MM.1S (cell line): ENCODE data around the gene RHBDL1.

Experiments used
- DNase-seq: peaks from one replicate; pipeline ENCODE4 v3.0.0-alpha.2; 2015
- H2AFZ ChIP-seq: fragments of 300-600 bp; sonication (generic); 2 replicates; pipeline ENCODE4 v1.6.0; 2016; ENCODE audit warnings: antibody characterized with exemption, low read length
- H3F3A ChIP-seq: fragments of 300-600 bp; sonication (generic); 2 replicates; pipeline ENCODE4 v1.6.1; 2016; ENCODE audit warnings: mild to moderate bottlenecking, antibody characterized with exemption, low read length, moderate library complexity, mixed read lengths; ENCODE audit not compliant: insufficient read depth
- H3K27ac ChIP-seq: fragments of 300-600 bp; sonication (generic); 2 replicates; pipeline ENCODE4 v1.5.1; 2016; ENCODE audit warnings: mild to moderate bottlenecking, low read length
- H3K27me3 ChIP-seq: fragments of 300-600 bp; sonication (generic); replicated peaks from 2 replicates; pipeline ENCODE4 v1.6.0; 2016; ENCODE audit warnings: low read length; ENCODE audit not compliant: insufficient read depth
- H3K36me3 ChIP-seq: fragments of 300-600 bp; sonication (generic); replicated peaks from 2 replicates; pipeline ENCODE4 v1.6.1; 2016; ENCODE audit warnings: mild to moderate bottlenecking, low read length, mixed read lengths; ENCODE audit not compliant: insufficient read depth
- H3K4me1 ChIP-seq: fragments of 300-600 bp; sonication (generic); 2 replicates; pipeline ENCODE4 v1.6.1; 2016; ENCODE audit warnings: low read length, mixed read lengths
- H3K4me2 ChIP-seq: fragments of 300-600 bp; sonication (generic); 2 replicates; pipeline ENCODE4 v1.6.0; 2016; ENCODE audit warnings: low read depth, low read length
- H3K4me3 ChIP-seq: fragments of 300-600 bp; sonication (generic); 2 replicates; pipeline ENCODE4 v1.5.1; 2016; ENCODE audit warnings: low read length, mixed read lengths
- H3K79me2 ChIP-seq: fragments of 300-600 bp; sonication (generic); 2 replicates; pipeline ENCODE4 v1.6.1; 2016; ENCODE audit warnings: mixed run types, low read length, mixed read lengths
- H3K9ac ChIP-seq: fragments of 300-600 bp; sonication (generic); 2 replicates; pipeline ENCODE4 v1.6.1; 2016; ENCODE audit warnings: low read length, mixed read lengths
- H3K9me2 ChIP-seq: fragments of 300-600 bp; sonication (generic); replicated peaks from 2 replicates; pipeline ENCODE4 v1.6.1; 2016; ENCODE audit warnings: mild to moderate bottlenecking, low read length, mixed read lengths; ENCODE audit not compliant: insufficient read depth
- H3K9me3 ChIP-seq: fragments of 300-600 bp; sonication (generic); replicated peaks from 2 replicates; pipeline ENCODE4 v1.6.1; 2016; ENCODE audit warnings: mild to moderate bottlenecking, low read length, mixed read lengths; ENCODE audit not compliant: insufficient read depth
- H4K20me1 ChIP-seq: fragments of 300-600 bp; sonication (generic); 2 replicates; pipeline ENCODE4 v1.6.1; 2016; ENCODE audit warnings: mild to moderate bottlenecking, low read length, moderate library complexity, mixed read lengths; ENCODE audit not compliant: insufficient read depth
- CTCF ChIP-seq: fragments of 300-600 bp; sonication (generic); IDR thresholded peaks from 2 replicates; pipeline ENCODE4 v1.5.1; 2016; ENCODE audit warnings: antibody characterized with exemption, low read length, mixed read lengths
- EZH2 ChIP-seq: fragments of 300-600 bp; sonication (generic); optimal IDR thresholded peaks from 2 replicates; pipeline ENCODE3; 2017; ENCODE audit warnings: low read depth, mild to moderate bottlenecking, antibody characterized with exemption, low read length, mixed read lengths
- EZH2phosphoT487 ChIP-seq: fragments of 300-600 bp; sonication (generic); IDR thresholded peaks from 2 replicates; pipeline ENCODE4 v1.6.1; 2018; ENCODE audit warnings: antibody characterized with exemption, low read length

The RHBDL1 gene

GRCh38 chr16:726188-726437, 50.6 kb downstream of the RHBDL1 start:
- H3K27ac ChIP-seq = no peak overlapping the region

GRCh38 chr16:726438-727290, 51.2 kb downstream of the RHBDL1 start, which contains the start of the genes CCDC78 and HAGHL:
TSS of gene CCDC78 (minus strand) at chr16:726443. CDS start at chr16:726367, 76 bp downstream.
TSS of gene HAGHL (plus strand) at chr16:727106. CDS start at chr16:727510, 404 bp downstream.
- DNase-seq = peak; percentile 74
- H3K4me1 ChIP-seq = peaks cover 3% of the 10 kb centered on the region
- peak within 1 kb of the TSS; percentile 96 for H3K4me3 ChIP-seq
- peak within 1 kb of the TSS; percentile 100 for H3K4me2 ChIP-seq
- H3K27ac ChIP-seq = peak within 1 kb of the TSS; percentile 43; the same call in 1 of the 2 replicates
- no peaks in the 10 kb centered on the region for H3K9me3 ChIP-seq
- H3K9ac ChIP-seq = peak within 1 kb of the TSS; percentile 85
- peaks cover 6% of the 10 kb centered on the region; the same call in 1 of the 2 replicates for H3K79me2 ChIP-seq
- TF ChIP-seq EZH2phosphoT487 (no peak), EZH2 (no peak), CTCF (no peak)
- peak within 1 kb of the TSS; percentile 80 for H2AFZ ChIP-seq
- no peaks in the 10 kb centered on the region for H4K20me1 ChIP-seq
- H3K27me3 ChIP-seq = no peaks in the 10 kb centered on the region
- peaks cover 13% of the 10 kb centered on the region; the same call in 1 of the 2 replicates for H3F3A ChIP-seq
- H3K9me2 ChIP-seq = no peaks in the 10 kb centered on the region
- no peaks in the 10 kb centered on the region for H3K36me3 ChIP-seq

More at GRCh38 chr16:726188-726437, 50.6 kb downstream of the RHBDL1 start:
- H3K4me1 ChIP-seq = peaks cover 5% of the 10 kb centered on the region
- peak overlapping the region; percentile 20; the same call in 1 of the 2 replicates for H3K9ac ChIP-seq
- no peak for DNase-seq
- no peaks in the 10 kb centered on the region for H4K20me1 ChIP-seq
- no peaks in the 10 kb centered on the region for H3K9me3 ChIP-seq
- H3F3A ChIP-seq = peaks cover 13% of the 10 kb centered on the region; the same call in 1 of the 2 replicates
- peak overlapping the region; percentile 58 for H3K4me3 ChIP-seq
- TF ChIP-seq EZH2 = no peak
- no peak for TF ChIP-seq CTCF
- TF ChIP-seq EZH2phosphoT487 = no peak
- no peaks in the 10 kb centered on the region for H3K27me3 ChIP-seq
- H3K36me3 ChIP-seq = no peaks in the 10 kb centered on the region
- no peaks in the 10 kb centered on the region for H3K9me2 ChIP-seq
- H2AFZ ChIP-seq = peak overlapping the region; percentile 61; the same call in 1 of the 2 replicates
- H3K4me2 ChIP-seq = peak overlapping the region; percentile 96
- H3K79me2 ChIP-seq = peaks cover 9% of the 10 kb centered on the region; the same call in 1 of the 2 replicates

- Histone ChIP-seq H3K9ac (peak overlapping the region; percentile 85), H3K4me2 (peak overlapping the region; percentile 100), H2AFZ (peak overlapping the region; percentile 80), H3K27me3 (no peaks in the 10 kb centered on the region), H3K79me2 (no peaks in the 10 kb centered on the region), H4K20me1 (no peaks in the 10 kb centered on the region), H3F3A (peaks cover 13% of the 10 kb centered on the region; the same call in 1 of the 2 replicates), H3K36me3 (no peaks in the 10 kb centered on the region), H3K4me3 (peak overlapping the region; percentile 96), H3K9me3 (no peaks in the 10 kb centered on the region), H3K9me2 (no peaks in the 10 kb centered on the region), H3K27ac (peak overlapping the region; percentile 43; the same call in 1 of the 2 replicates), H3K4me1 (no peaks in the 10 kb centered on the region; the same call in 1 of the 2 replicates)
- TF ChIP-seq CTCF (no peak), EZH2phosphoT487 (no peak), EZH2 (no peak)
- DNase-seq = peak; percentile 47
Measured at GRCh38 chr16:727291-727977, 52.0 kb downstream of the RHBDL1 start.
